ENCODE data around the gene NR5A2.

NR5A2 gene

DNA sequence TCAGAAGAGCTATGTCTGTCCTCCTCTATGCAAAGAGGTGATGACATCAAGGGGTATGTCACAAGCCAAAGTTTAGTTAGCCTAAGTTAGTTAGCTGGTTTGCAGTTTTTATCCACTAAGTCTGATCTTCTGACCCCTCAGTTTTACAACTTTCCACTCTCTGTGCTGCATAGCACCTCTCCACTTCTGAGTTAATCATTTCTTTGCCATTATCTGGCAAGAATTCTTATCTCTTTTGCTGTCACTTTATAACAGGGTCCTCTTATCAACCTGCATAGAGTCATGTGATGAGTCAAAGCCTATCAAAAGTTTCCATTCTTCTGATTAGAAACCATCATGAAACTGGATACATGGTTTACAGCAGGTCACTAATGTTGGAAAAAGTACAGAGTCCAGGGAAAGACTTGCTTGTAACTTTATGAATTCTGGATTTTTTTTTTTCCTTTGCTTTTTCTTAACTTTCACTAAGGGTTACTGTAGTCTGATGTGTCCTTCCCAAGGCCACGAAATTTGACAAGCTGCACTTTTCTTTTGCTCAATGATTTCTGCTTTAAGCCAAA lies at the start of gene NR5A2:
NR5A2 (plus strand) TSS at position 447 of the 560 bp plus-strand sequence. CDS start 138 bp downstream, outside the sequence.
- FAIRE-seq (no peak), DNase-seq (ENCODE audit: low spot score) (no peak)

DNA sequence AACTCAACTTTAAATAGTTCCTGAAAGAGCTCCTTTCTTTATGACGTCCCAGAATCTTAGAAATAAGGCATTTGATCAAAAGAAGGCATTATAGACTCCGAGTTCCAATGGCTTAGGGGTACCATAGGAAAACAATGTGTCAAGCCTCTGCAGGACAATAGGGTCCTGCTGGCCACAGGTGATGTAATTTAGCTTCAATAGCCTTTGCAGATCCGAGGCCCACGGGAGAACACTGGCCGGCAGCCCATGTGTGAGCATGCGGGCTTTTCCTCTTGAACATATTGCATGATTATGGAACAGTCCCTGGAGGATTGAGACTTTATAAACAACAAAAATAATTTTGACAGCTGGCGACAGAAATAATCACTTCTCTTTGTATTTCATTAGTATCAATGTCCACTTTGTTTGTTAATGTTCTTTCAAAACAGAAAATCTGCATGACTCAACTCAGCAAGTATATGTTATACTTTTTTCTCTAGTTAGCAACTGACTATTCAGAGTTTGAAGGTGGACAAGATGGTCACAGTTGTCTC lies 49.0 kb upstream of the NR5A2 start:
- no peak for FAIRE-seq

DNA sequence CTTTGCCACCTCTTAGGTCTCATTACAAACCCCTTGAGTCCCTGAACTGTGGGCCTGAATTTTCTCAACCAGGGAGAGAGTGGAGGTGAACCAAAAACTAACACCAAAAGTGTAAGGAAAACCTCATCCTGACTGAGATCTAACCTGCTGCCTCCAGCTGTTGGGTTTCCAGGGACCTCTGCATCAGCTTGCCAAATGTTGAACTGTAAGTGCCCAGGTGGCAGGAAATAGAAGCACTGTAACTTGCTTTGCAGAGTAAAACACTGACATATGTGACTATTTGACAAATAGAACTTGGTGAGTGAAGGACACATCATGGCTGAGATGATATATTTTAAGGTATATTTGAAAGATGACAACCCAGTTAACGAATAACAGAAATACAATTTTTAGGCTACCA lies 48.4 kb upstream of the NR5A2 start:
- no peak for DNase-seq (ENCODE audit: low spot score)
- FAIRE-seq, result no peak

More for the DNA sequence above, 49.0 kb upstream of the NR5A2 start:
- DNase-seq (ENCODE audit: low spot score), result no peak

DNA sequence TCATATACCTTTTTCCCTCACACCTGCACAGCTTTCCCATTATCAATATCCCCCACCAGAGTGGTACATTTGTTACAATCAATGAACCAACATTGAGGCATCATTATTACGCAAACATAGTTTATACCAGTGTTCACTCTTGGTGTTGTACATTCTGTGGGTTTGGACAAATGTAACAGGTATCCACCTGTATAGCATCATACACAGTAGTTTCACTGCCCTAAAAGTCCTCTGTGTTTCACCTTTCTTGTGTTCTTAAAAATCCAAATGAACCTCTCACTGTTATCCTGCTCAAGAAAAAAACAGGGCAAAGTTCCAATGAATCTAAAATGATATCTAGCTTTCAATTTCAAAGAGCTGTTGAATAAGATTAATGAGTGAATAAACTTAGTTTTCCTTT lies 45.9 kb upstream of the NR5A2 start:
- DNase-seq (ENCODE audit: low spot score), result no peak
- FAIRE-seq, result no peak

DNA sequence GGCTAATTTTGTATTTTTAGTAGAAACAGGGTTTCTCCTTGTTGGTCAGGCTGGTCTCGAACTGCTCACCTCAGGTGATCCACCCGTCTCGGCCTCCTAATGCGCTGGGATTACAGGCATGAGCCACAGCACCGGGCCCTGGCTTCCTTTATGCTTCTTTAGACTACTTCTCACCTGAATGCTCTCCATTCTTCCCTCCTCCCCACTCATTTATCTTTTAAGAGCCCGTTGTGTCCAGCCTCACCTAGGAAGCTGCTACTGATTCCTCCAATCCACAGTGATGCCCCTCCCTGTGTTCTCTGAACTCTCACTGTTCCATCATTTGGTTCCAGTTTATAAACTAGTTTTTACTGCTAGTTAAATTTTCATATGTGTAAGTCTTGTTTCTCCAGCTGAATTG lies 44.9 kb upstream of the NR5A2 start:
- FAIRE-seq, result no peak

DNA sequence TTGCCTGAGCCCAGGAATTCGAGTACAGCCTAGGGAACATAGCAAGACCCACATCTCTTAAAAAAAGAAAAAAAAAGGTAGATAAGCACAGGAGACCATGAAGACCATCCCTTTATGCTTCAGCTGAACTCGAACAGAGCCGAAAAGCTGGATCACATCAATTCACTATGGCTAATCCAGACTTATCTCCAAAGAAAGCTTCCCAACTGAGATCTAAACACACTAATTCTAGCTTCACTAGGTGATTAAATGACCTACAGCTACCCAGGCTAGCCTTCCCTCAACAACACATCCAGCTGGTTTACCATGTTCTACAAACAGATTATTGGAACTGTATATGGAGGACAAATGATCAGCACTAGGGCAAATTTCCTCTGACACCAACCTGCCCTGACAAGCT lies 44.0 kb upstream of the NR5A2 start:
- DNase-seq (ENCODE audit: low spot score), result no peak
- FAIRE-seq, result no peak

More for the DNA sequence above, 44.9 kb upstream of the NR5A2 start:
- no peak for DNase-seq (ENCODE audit: low spot score)

DNA sequence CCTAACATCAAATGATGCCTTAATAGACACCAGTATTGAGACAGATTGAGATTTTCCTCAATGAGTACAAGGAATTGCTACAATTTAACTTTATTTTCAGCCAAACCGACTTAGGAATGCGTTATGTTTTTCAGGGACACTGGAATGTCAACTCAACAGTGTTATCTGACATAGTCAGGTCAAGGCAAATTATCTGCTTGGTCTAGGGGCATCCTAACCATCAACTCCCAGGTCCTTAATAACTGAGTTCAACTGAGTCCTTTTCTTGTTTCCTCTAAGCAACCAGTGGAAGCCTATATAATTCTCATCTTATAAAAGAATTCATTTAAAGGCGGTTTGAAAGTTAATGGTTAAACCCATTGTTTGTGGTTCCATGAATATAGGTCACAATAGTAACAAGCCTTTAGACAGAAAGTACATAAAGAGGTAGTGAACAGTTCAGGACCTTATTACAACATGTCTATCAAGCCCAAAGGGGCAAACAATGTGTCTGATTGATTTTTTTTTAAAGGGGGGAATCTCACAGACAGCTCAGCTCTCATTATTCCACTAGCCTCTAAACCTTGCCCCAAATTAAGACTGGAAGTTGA lies 32.3 kb upstream of the NR5A2 start:
- FAIRE-seq, result no peak

DNA sequence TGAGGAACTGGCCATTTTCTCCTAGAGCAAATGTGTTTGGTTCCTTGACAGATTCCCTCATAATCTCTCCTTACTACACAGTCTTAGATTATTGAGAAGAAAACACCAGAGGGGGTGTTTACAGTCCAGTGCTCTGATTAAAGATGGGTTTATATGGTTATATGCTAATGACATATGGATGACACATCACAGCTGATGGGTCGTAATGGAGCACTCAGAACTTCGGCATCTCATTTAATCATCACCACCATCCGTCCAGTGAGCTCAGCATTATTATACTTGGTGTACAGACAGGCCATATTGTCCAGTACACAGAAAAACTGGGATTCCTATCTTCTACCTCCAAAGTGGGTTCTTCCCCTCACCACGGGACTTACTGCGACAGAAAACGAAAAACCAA lies 22.3 kb upstream of the NR5A2 start:
- DNase-seq (ENCODE audit: low spot score) (no peak), FAIRE-seq (no peak)

More for the DNA sequence above, 32.3 kb upstream of the NR5A2 start:
- no peak for DNase-seq (ENCODE audit: low spot score)

DNA sequence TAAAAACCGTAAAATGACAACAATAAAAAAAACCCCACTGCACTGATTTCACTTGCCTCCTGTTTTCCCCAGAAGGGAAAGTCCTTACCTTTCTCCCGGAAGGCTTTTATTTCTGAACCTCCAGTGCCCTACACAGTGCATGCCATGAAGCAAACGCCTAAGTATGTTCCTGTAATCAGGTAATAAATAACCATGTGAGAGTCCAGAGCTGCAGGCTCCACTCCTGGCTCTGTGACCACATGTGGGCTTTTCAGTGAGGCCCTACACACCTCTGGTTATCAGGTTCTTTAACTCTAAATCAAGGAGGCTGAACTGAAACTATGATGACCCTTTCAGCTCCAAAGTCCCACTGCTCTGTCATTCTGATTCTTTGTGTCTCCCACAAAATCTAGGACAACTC lies 20.8 kb upstream of the NR5A2 start:
- DNase-seq (ENCODE audit: low spot score), result no peak
- no peak for FAIRE-seq

DNA sequence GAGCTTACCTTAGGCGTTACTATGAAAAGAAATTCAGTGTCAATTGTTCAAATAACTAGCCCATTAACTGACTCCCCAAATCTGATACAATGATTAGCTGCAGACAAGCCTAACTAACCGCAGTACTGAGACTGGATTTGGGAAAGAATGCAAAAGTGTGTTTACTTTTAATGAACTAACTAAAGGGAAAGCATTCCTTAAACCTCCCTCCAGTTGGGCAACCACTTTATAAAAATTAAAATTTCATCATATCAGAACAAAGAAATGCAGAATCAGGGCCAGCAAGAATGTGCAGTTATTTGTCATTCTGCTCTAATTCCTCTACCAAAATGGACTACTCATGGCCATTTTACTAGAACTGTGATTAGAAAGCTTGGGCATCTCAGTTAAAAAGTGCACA lies 11.7 kb upstream of the NR5A2 start:
- FAIRE-seq (no peak), DNase-seq (ENCODE audit: low spot score) (no peak)

DNA sequence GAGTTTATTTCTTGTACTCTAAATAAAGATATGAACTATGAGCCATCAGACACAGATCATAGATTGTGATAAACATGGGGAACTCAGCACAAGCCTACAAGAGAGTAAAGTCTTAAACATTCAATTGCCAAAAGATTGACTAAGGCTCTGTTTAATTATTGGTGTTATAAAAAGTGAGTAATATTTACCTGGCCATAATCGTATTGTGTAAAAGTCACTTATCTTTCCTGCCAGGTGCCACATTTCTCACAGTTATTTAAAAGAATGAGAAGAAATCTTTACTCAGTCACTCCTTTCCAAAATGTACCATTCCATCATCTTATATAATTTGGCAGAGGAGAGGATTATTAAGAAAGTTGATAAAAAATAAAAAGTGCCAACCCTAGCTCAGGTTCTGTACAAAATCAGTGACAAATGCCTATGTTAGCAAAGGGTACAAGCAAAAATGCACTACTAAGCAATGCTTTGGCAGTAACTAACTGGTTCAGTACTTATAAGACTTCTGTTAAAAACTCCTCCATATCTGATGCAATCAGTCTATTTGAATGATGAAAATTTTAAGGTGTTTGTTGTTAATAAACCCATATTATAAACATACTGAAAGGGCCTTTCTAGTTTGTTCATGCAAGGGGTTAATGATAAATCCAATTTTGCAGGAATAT lies 5.8 kb upstream of the NR5A2 start:
- FAIRE-seq (no peak), DNase-seq (ENCODE audit: low spot score) (no peak)

DNA sequence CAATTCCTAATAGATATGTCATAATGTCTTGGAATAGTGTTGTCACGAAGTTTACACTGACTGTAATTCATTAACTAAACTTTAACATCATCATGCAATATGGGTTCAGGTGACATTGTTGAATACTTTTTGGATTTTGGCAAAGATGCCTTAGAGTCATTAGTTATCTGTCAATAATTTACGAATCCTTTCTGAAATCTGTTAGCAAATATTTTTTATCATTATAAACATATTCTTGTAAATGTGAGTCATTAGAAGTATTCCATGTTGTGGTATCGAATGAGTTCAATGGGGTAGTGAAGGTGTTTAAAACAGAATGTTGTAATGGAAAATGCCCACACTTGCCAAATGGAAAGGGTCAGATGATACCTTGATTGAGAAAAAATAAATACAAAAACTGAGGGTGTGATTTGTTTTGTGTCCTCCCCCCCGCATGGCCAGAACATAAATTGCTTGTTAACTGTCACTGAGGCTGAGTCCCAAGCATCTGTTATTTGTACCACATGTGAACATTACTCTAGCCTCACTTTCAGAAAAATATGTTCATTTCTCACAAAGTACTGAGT lies 5.2 kb upstream of the NR5A2 start:
- DNase-seq (ENCODE audit: low spot score) (peak; percentile 14), FAIRE-seq (peak; percentile 66)

DNA sequence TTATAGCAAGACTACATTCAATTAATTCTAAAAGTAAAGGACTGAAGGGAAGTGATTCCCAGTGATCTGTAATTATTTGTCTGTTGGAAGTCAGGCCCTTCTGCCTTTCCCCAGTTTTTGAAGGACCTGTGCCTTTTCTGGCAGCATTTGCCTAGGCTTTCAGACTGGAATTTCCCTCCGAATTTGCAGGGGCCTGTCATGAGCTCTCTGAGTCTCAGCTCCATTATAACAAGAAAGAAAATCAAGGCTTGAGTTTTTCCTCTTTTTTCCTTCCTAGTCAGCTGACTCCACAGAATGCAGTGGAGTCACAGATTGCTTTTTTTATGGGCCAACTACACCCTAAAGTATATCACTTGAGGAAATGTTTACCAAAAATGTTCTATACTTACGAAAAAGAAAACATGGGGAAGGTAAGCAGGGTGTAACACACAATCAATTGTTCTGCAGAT lies 1.1 kb downstream of the NR5A2 start:
- no peak for FAIRE-seq
- DNase-seq (ENCODE audit: low spot score), result no peak

DNA sequence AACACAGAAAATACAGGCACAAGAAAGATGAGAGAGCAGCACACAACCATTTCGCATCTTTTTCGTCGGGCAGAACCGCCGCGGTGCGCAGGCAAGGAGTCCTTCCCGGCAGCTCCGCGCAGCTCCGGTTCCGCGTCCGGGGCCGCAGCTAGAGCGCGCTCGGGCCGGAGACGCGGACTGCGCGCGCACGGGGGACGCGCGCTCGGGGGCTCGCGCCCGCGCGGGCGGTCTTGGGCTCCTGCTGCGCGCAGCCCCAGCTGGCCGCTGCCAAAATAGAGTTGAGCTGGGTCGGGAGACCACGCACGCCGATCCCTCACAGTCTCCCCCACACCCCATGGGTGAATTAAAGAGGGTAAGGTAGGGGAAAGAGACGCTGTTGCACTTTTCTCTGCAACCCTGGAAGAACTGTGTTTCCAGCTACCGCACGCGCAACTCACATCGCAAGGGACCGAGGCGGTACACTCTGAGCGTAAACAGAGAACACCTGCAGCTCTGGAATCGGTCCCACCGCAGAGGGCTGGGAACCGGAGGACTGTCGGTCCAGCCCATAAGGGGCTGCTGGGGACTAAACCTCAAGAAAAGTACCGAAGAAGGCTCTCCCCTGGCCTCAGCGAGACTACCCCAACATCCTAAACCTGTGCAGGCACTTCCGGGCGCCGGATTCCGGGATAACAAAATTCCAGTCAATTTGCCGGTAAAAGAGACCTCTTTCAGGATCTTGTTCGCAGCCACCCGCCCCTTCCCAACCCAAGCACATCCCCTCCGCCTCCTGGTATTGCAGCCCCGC lies 1.7 kb downstream of the NR5A2 start:
- FAIRE-seq (no peak), DNase-seq (ENCODE audit: low spot score) (no peak)

DNA sequence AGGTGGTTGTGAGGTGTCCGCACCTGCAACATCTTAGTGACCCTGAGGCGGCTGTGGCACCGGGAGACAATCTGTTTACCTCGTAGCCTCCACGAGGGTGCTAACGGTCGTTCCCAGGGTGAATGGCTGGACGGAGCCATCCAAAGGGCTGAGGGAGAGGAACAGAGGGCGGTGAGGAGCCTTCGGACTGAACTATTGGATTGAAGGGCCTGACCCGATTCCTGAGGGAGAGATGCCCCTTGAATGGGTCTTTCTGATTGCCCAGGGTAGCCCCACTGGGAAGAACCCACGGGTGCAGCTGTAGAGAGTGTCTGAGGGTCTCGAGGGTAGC lies 2.3 kb downstream of the NR5A2 start:
- FAIRE-seq, result no peak

DNA sequence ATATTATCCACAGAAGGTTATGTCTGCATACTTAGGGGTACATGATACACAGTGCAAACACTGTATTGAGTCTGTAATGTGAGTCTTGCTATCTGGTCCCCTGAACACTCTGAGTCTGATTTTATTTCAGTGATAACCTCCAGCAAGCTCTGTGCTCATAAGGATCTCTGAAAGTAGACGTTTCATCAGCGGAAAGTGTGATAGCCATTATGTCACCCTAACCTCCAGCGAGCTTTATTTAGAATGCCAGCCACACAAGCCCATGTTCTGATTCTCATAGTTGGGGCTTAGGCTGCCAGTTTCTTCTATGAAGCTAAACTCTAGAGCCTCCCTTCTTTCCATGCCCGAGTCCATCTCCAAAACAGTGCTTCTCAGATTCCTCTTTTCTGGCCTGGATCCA lies 3.3 kb downstream of the NR5A2 start:
- FAIRE-seq, result no peak
- no peak for DNase-seq (ENCODE audit: low spot score)

More for the DNA sequence above, 2.3 kb downstream of the NR5A2 start:
- DNase-seq (ENCODE audit: low spot score), result no peak

DNA sequence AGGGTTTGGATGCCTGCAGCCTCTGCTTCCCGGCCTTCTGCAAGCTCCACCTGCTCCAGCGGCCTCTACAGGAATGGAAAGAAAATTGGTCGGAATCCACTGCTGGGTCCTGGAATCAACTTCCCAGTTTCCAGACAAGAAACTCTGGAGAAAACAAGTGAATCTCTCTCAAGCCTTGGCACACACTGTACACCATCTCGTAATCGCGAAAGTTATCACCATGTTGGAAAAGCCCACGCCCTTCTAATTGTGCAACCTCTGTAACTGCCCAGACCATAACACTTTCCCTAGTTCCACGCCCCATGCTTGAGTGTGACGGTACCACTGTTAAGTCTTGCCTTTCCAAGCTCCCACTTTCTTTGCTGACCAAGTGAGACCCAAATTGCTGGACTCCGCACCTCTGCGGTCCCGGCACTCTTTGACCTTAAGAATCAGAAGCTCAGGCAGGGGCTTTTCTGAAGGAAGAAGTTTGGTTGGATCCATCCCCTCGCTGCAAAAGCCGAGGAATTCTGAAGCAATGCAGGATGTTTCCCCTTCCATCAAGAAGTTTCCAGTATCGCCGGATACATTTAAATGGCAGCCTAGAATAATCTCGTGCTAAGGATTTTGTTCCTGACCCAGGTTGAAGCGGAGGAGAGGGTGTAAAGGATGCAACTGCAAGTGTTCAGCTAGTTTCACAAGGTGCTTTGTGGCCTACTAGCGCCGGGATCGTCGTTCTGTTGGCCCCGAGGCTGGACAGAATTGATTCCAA lies 6.2 kb downstream of the NR5A2 start:
- FAIRE-seq, result no peak
- no peak for DNase-seq (ENCODE audit: low spot score)

DNA sequence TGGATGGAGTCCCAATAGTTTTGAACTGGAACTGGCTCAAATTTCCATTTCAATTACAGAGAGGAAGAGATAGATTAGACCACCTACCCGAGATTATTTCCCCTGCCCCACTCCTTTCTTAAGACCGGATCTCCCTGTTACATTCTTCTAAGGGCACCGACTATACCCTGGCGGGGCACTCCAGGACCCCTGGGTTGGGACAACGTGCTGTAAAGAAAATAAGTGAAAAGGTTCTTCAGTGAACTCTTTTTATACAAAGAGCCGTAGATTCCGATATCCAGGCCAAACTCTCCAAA lies 6.7 kb downstream of the NR5A2 start:
- FAIRE-seq, result no peak

DNA sequence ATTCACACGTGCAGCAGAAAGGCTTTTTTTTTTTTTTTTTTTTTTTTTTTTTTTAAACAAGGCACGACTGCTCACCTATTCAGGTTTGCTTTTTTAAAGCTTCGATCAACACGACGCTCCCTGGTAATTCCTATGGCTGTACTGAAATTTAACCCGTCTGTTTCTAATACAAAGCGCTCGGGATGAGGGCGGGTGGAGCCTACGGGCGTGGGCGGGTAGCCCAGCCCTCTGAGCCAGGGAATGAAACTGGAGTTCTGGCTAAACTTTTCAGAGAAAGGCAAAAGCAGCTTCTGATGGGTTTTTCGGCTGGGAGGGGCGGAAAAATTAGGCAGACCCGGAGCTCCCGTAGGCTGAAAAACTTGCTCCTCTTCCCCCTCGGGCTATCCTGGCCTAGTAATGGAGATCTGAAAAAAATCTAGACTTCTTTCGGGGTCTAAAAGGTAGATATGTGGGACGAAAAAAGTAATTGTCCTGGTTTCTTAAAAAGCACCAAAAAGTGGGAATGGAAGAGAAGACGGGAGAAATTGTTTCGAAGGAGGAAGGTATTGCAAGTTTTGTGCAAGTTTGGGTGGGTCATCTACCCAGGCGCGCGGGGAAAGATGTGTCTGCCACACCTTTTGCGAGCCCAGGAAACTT lies 7.4 kb downstream of the NR5A2 start:
- no peak for FAIRE-seq
- DNase-seq (ENCODE audit: low spot score), result no peak

More for the DNA sequence above, 6.7 kb downstream of the NR5A2 start:
- no peak for DNase-seq (ENCODE audit: low spot score)

DNA sequence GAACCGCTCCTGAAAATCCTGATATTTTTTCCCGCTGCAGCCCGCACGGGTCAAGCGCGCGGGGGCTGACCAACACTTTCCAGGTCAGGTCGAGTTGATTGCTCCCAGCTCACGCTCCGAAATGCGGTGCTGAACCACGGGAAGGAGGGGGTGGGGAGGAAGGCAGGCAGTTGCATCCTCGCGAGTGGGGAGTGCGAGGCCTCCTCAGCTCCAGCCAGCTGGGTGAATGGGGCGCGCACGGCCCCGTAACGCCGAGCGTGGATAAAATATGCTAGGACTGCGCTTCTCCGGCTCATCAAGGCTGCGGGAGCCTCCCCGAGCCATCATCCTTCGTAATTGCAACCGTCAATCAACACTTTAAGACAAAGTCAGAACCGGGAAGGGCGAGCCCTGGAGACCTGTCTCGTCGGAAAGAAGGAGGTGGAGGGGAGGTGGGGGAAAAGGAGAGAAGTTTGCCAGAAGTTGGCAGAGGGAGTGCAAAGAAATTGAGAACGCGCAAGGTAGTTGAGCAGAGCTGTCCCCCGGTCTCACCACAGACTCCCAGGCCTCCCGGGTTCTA lies 8.0 kb downstream of the NR5A2 start:
- DNase-seq (ENCODE audit: low spot score) (no peak), FAIRE-seq (no peak)

Data from RCC 7860 (cell line).